ENCODE data around the gene CYSLTR1. TPM values are rescaled to one million over a fixed set of nuclear protein-coding genes. Genes with fewer than 3 reads are reported as not detected.
"Not testable (repeated sequence)": the region's sequence is repeated elsewhere in the genome, so short reads cannot be mapped to it uniquely, and the experiment has no call there.

Gene CYSLTR1
- total and polyA plus RNA-seq, 7 donors = 0.13 to 0.86 (median 0.48) TPM

DNA sequence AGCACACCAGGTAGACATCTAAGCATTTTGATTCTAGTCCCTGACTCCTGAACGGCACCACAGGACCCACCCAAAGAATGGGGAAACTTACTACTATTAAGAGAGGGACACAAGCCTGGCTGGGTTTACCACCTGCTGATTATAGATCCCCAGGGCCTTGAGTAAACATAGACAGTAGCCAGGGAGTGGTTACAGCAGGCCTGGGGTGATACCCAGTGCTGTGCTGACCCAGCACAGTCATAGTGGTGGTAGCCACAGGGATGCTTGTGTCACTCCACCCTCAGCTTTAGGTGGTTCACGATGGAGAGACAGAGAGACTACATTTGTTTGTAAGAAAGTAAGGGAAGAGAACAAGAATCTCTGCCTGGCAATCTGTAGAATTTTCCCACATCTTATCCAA is 11.7 kb downstream of the CYSLTR1 start:
- Histone ChIP-seq H3K4me1 (no peaks in the 10 kb centered on the region), H3K27ac (no peak overlapping the region), H3K9me3 (no peaks in the 10 kb centered on the region), H3K27me3 (ENCODE audit: insufficient read depth in 3 of 3, low read length in 2 of 3) (no peaks in the 10 kb centered on the region), H3K4me3 (no peak overlapping the region), H3K36me3 (ENCODE audit: insufficient read depth in 1 of 2, low read depth in 1 of 2) (no peaks in the 10 kb centered on the region)
- WGBS, 3 donors = 61 to 80% (median 73%) methylated on average over 2 of the region's 2 CpGs
- ATAC-seq (no peak), DNase-seq (no peak)
- intact Hi-C loops (cut with DNase I) = no loop called here
- TF ChIP-seq, protein P1, sequence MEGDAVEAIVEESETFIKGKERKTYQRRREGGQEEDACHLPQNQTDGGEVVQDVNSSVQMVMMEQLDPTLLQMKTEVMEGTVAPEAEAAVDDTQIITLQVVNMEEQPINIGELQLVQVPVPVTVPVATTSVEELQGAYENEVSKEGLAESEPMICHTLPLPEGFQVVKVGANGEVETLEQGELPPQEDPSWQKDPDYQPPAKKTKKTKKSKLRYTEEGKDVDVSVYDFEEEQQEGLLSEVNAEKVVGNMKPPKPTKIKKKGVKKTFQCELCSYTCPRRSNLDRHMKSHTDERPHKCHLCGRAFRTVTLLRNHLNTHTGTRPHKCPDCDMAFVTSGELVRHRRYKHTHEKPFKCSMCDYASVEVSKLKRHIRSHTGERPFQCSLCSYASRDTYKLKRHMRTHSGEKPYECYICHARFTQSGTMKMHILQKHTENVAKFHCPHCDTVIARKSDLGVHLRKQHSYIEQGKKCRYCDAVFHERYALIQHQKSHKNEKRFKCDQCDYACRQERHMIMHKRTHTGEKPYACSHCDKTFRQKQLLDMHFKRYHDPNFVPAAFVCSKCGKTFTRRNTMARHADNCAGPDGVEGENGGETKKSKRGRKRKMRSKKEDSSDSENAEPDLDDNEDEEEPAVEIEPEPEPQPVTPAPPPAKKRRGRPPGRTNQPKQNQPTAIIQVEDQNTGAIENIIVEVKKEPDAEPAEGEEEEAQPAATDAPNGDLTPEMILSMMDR (IDR thresholded peaks at IDR 0.05) = no peak

DNA sequence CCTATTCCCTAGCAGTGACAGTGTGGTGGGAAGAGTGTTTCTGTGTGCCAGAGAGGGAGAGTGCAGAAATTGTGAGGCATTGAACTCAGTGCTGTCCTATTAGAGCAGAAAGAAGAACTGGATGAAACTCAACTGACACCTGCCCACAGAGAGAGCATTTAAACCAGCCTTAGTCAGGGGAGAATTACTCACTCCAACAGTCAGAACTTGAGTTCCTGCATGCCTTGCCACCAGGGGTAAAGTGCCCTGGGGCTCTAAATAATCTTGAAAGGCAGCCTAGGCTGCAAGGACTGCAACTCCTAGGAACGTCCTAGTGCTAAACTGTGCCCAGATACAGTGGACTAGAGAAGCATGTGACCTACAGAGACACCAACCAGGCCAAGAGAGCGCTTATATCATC is 12.8 kb downstream of the CYSLTR1 start:
- ATAC-seq (no peak), DNase-seq (no peak)
- no peaks in the 10 kb centered on the region for H3K36me3 ChIP-seq (ENCODE audit: insufficient read depth in 1 of 2, low read depth in 1 of 2)
- no peaks in the 10 kb centered on the region for H3K27me3 ChIP-seq (ENCODE audit: insufficient read depth in 3 of 3, low read length in 2 of 3)
- H3K4me3 ChIP-seq = no peak overlapping the region
- H3K9me3 ChIP-seq = no peaks in the 10 kb centered on the region
- H3K27ac ChIP-seq = no peak overlapping the region
- intact Hi-C loops (cut with DNase I) = no loop called here
- TF ChIP-seq, protein P1 (IDR thresholded peaks at IDR 0.05) = no peak
- WGBS, 3 donors = 30 to 69% (median 55%) methylated on average over 2 of the region's 2 CpGs
- no peaks in the 10 kb centered on the region for H3K4me1 ChIP-seq

GRCh38 chrX:78313526-78313925 is 13.9 kb downstream of the CYSLTR1 start:
- Histone ChIP-seq H3K9me3 (no peaks in the 10 kb centered on the region), H3K4me1 (no peaks in the 10 kb centered on the region), H3K27me3 (ENCODE audit: insufficient read depth in 3 of 3, low read length in 2 of 3) (no peaks in the 10 kb centered on the region), H3K4me3 (no peak overlapping the region), H3K27ac (no peak overlapping the region), H3K36me3 (ENCODE audit: insufficient read depth in 1 of 2, low read depth in 1 of 2) (no peaks in the 10 kb centered on the region)
- intact Hi-C loops (cut with DNase I) = no loop called here
- ATAC-seq (no peak), DNase-seq (no peak)
- TF ChIP-seq, protein P1 (IDR thresholded peaks at IDR 0.05) = no peak
- 39 to 72% (median 56%) methylated on average over 3 of the region's 3 CpGs for WGBS, 3 donors

DNA sequence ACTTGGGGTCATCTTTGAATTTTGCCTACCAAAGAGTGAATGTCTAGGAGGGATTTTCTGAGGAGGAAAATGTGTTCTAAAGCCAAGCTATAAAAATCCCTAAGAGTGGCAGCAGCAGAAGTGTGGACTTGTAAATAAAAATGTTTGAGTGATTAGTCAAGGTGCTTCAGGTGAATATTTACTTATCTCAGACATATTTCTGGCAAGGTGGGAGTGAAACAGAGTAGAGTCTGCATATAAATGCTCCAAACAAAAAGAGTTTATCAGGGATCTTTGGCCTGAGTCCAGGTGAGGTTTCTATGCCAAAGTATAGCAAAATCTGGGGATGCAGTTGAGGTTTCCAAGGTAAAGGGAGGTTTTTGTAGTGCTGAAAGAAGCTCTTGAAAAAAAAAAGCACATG is 19.7 kb downstream of the CYSLTR1 start:
- no peaks in the 10 kb centered on the region for H3K27me3 ChIP-seq (ENCODE audit: insufficient read depth in 3 of 3, low read length in 2 of 3)
- no peaks in the 10 kb centered on the region for H3K4me1 ChIP-seq
- H3K27ac ChIP-seq = no peak overlapping the region
- H3K9me3 ChIP-seq = no peaks in the 10 kb centered on the region
- ATAC-seq (no peak), DNase-seq (no peak)
- TF ChIP-seq, protein P1 (IDR thresholded peaks at IDR 0.05) = no peak
- H3K36me3 ChIP-seq (ENCODE audit: insufficient read depth in 1 of 2, low read depth in 1 of 2) = no peaks in the 10 kb centered on the region
- intact Hi-C loops (cut with DNase I) = no loop called here
- H3K4me3 ChIP-seq = no peak overlapping the region

GRCh38 chrX:78303086-78303485 is 24.3 kb downstream of the CYSLTR1 start:
- Histone ChIP-seq H3K36me3 (ENCODE audit: insufficient read depth in 1 of 2, low read depth in 1 of 2) (no peaks in the 10 kb centered on the region), H3K27ac (no peak overlapping the region), H3K4me1 (no peaks in the 10 kb centered on the region), H3K9me3 (no peaks in the 10 kb centered on the region), H3K27me3 (ENCODE audit: insufficient read depth in 3 of 3, low read length in 2 of 3) (no peaks in the 10 kb centered on the region), H3K4me3 (no peak overlapping the region)
- DNase-seq (no peak), ATAC-seq (no peak)
- intact Hi-C loops (cut with DNase I) = no loop called here
- WGBS, 3 donors = 73 to 100% (median 96%) methylated on average over 1 to 2 of the region's 2 CpGs
- TF ChIP-seq, protein P1 (IDR thresholded peaks at IDR 0.05) = no peak

DNA sequence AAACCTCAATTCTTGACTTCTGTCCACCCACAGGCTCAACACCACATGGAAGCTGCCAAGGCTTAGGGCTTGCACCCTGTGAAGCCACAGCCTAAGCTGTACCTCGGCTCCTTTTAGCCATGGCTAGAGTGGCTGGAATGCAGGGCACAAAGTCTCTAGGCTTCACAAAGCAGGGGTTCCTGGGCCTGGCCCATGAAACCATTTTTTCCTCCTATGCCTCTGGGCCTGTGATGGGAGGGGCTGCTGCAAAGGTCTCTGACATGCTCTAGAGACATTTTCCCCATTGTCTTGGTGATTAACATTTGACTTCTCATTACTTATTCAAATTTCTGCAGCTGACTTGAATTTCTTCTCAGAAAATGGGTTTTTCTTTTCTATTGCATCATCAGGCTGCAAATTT is 26.5 kb downstream of the CYSLTR1 start:
- WGBS, 3 donors = 43 to 88% (median 50%) methylated on average over 1 of the region's 1 CpG
- H3K36me3 ChIP-seq (ENCODE audit: insufficient read depth in 1 of 2, low read depth in 1 of 2); intact Hi-C loops (cut with DNase I): not testable (repeated sequence)

More for the DNA sequence above, 26.5 kb downstream of the CYSLTR1 start:
- not testable (repeated sequence) for H3K4me1 ChIP-seq; H3K4me3 ChIP-seq; ATAC-seq; H3K9me3 ChIP-seq; H3K27me3 ChIP-seq (ENCODE audit: insufficient read depth in 3 of 3, low read length in 2 of 3); DNase-seq; H3K27ac ChIP-seq

Data from psoas muscle (tissue), 8 donors.